DND-41 (cell line): ENCODE measurements around the gene CCR7.
A peak's percentile ranks its signal among the peaks of the same experiment; 100 is the strongest.

ENCODE experiments used
- ATAC-seq: fragments of 200-7000 bp; cut with Tn5 transposase; 3 replicates; pipeline ENCODE4 v1.9.1; 2021; ENCODE audit warnings: low read depth; ENCODE audit not compliant: insufficient read depth
- DNase-seq: peaks from one replicate; pipeline ENCODE4 v3.0.0-alpha.2; 2020
- H2AFZ ChIP-seq: 2 replicates; pipeline ENCODE4 v1.6.0; 2012; ENCODE audit warnings: low read depth, low read length
- H3K27ac ChIP-seq: 2 replicates; pipeline ENCODE4 v1.5.1; 2012; ENCODE audit warnings: low read length, inconsistent platforms
- H3K27me3 ChIP-seq: fragments of 200-600 bp; sonication (generic); 2 replicates; pipeline ENCODE4 v1.6.0; 2012; ENCODE audit warnings: low read length, mild to moderate bottlenecking, inconsistent platforms; ENCODE audit not compliant: insufficient read depth, poor library complexity
- H3K36me3 ChIP-seq: 2 replicates; pipeline ENCODE4 v1.5.1; 2012; ENCODE audit warnings: low read length, inconsistent platforms; ENCODE audit not compliant: insufficient read depth
- H3K4me1 ChIP-seq: 2 replicates; pipeline ENCODE4 v1.5.1; 2012; ENCODE audit warnings: mild to moderate bottlenecking, low read length; ENCODE audit not compliant: insufficient read depth
- H3K4me2 ChIP-seq: 2 replicates; pipeline ENCODE4 v1.6.0; 2012; ENCODE audit warnings: mild to moderate bottlenecking, moderate library complexity, low read length, inconsistent platforms; ENCODE audit not compliant: insufficient read depth
- H3K4me3 ChIP-seq, 2 experiments: fragments of 200-600 bp in 1 of 2; shearing (Covaris generic) in 1 of 2; 2 replicates each; pipeline ENCODE4 v1.5.1; 2012 to 2016; ENCODE audit warnings: inconsistent platforms in 2 of 2, low read length in 2 of 2, mild to moderate bottlenecking in 2 of 2, low read depth in 1 of 2, moderate library complexity in 1 of 2
- H3K79me2 ChIP-seq: 2 replicates; pipeline ENCODE4 v1.6.0; 2012; ENCODE audit warnings: low read length, inconsistent platforms; ENCODE audit not compliant: insufficient read depth
- H3K9ac ChIP-seq: 2 replicates; pipeline ENCODE4 v1.6.0; 2012; ENCODE audit warnings: low read depth, mild to moderate bottlenecking, inconsistent platforms, low read length, moderate library complexity
- H3K9me3 ChIP-seq: 2 replicates; pipeline ENCODE4 v1.5.1; 2012; ENCODE audit warnings: low read length, moderate library complexity, mild to moderate bottlenecking, inconsistent platforms; ENCODE audit not compliant: insufficient read depth, severe bottlenecking
- H4K20me1 ChIP-seq: 2 replicates; pipeline ENCODE4 v1.6.0; 2012; ENCODE audit warnings: low read length; ENCODE audit not compliant: insufficient read depth
- EZH2 ChIP-seq: IDR thresholded peaks from 3 replicates; pipeline ENCODE4 v1.6.1; 2012; ENCODE audit warnings: borderline replicate concordance, low read depth, mild to moderate bottlenecking, moderate library complexity, low read length, inconsistent platforms; ENCODE audit not compliant: severe bottlenecking
- TF ChIP-seq, protein P1 (sequence below): IDR thresholded peaks from 2 replicates; pipeline ENCODE4 v1.5.1; 2012; ENCODE audit warnings: borderline replicate concordance, low read length, moderate library complexity, mild to moderate bottlenecking; ENCODE audit not compliant: poor library complexity, severe bottlenecking; ENCODE audit errors: extremely low read depth

CCR7 gene

DNA sequence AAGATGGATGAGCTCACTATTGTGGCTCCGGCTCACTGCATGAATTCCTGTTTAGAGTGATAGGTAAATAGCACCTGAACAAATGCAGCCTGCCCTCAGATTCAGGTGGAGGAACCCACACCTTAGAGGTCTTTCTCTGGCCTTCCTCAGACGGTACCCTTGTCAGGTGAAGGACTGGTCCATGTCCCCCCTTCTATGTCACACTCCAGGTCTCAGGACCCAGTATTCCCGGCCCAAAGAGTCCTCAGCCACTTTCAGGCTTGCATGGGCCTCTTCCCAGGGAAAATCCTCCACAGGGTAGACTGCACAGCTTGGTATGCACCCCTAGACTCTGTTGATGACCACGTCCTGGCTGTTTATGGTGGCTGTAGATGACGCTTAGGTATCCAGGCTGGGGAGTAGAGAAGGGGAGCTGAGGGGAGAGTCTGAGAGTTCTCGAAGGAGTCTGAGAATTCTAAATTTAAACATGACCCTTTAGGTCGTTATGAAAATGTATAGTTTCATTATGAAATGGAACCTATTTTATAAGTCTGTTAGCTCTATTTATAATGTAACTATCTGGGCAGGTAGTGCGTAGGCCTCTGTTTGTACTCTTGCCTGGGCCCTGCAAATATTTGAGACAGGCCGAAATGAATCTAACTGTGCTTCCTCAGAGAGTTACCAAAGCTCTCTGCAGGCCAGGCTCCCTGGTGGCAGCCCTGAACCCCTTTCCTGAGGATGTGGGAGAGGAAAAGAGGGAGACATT, 32.5 kb upstream of the CCR7 start:
- ATAC-seq (no peak), DNase-seq (no peak)
- Histone ChIP-seq H3K27ac (no peak overlapping the region), H3K9me3 (no peaks in the 10 kb centered on the region), H3K27me3 (no peaks in the 10 kb centered on the region), H3K4me1 (no peaks in the 10 kb centered on the region), H3K79me2 (no peaks in the 10 kb centered on the region), H2AFZ (no peak overlapping the region), H3K4me3 (no peak overlapping the region), H3K9ac (no peak overlapping the region), H4K20me1 (no peaks in the 10 kb centered on the region), H3K4me2 (no peak overlapping the region), H3K36me3 (no peaks in the 10 kb centered on the region)
- TF ChIP-seq, protein P1, sequence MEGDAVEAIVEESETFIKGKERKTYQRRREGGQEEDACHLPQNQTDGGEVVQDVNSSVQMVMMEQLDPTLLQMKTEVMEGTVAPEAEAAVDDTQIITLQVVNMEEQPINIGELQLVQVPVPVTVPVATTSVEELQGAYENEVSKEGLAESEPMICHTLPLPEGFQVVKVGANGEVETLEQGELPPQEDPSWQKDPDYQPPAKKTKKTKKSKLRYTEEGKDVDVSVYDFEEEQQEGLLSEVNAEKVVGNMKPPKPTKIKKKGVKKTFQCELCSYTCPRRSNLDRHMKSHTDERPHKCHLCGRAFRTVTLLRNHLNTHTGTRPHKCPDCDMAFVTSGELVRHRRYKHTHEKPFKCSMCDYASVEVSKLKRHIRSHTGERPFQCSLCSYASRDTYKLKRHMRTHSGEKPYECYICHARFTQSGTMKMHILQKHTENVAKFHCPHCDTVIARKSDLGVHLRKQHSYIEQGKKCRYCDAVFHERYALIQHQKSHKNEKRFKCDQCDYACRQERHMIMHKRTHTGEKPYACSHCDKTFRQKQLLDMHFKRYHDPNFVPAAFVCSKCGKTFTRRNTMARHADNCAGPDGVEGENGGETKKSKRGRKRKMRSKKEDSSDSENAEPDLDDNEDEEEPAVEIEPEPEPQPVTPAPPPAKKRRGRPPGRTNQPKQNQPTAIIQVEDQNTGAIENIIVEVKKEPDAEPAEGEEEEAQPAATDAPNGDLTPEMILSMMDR, result no peak
- TF ChIP-seq EZH2, result no peak

DNA sequence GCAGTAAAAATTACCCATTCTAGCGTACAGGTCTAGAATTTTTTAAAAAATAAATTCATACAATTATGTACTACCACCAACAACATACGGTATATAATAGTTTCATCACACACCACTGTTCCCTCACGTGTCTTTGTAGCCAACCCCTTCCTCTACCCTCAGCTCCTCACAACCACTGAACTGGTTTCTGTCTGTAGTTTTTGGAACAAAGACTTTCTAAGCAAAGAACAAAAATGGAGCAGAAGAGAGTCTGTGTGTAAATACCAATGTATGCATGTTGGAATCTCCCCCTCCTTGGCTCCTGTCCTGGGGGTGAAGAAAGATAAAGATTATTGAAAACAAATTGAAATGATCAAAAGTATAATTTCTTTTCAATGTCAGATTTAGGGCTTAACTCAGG, 31.9 kb upstream of the CCR7 start:
- no peaks in the 10 kb centered on the region for H4K20me1 ChIP-seq
- no peak for ATAC-seq
- no peak overlapping the region for H3K4me3 ChIP-seq

DNA sequence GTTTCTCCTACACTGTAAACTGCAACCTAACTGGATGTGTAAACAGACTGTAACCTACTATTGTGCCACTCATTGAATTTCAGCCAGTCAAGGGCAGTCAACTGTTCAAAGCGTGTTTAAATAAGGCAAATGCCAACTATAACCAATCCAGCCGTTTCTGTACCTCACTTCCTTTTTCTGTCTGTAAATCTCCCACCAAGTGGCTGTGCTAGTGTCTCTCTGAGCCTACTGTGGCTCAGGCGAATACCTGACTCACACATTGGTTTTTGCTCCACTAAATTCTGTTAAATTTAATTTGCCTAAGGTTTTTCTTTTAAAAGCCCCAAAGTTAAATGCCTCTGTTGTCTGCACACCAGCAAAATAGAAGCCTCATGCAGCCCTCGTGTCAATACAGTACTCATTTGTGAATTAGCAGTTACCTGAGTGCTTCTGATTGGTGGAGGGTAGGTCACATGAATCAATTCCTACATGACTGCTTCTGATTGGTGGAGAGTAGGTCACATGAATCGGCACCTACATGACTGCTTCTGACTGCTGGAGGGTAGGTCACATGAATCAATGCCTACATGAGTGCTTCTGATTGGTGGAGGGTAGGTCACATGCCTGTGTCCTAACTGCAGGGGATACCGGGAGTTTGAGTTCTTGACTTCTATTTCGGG, 31.1 kb upstream of the CCR7 start:
- Histone ChIP-seq H3K4me2 (no peak overlapping the region), H3K4me3 (no peak overlapping the region), H3K4me1 (no peaks in the 10 kb centered on the region), H4K20me1 (no peaks in the 10 kb centered on the region), H3K9ac (no peak overlapping the region), H2AFZ (no peak overlapping the region), H3K36me3 (no peaks in the 10 kb centered on the region), H3K79me2 (no peaks in the 10 kb centered on the region), H3K9me3 (no peaks in the 10 kb centered on the region), H3K27me3 (no peaks in the 10 kb centered on the region), H3K27ac (no peak overlapping the region)
- ATAC-seq (0 out of 3 replicates have a peak, but pooled peaks have one; percentile 9), DNase-seq (no peak)
- TF ChIP-seq, protein P1, result no peak
- TF ChIP-seq EZH2, result no peak

More for the DNA sequence above, 31.9 kb upstream of the CCR7 start:
- Histone ChIP-seq H2AFZ (0 out of 2 replicates have a peak overlapping the region, but pooled peaks have one; percentile 3), H3K4me2 (no peak overlapping the region), H3K27ac (no peak overlapping the region), H3K9me3 (no peaks in the 10 kb centered on the region), H3K79me2 (no peaks in the 10 kb centered on the region), H3K27me3 (no peaks in the 10 kb centered on the region), H3K9ac (no peak overlapping the region), H3K36me3 (no peaks in the 10 kb centered on the region), H3K4me1 (no peaks in the 10 kb centered on the region)
- DNase-seq, result no peak
- TF ChIP-seq, protein P1, result no peak
- no peak for TF ChIP-seq EZH2
